GM12891 (cell line): Measurements from ENCODE around the gene HTRA1.

ENCODE experiments used
- PAX5 ChIP-seq: IDR thresholded peaks from 2 replicates; pipeline ENCODE4 v1.6.1; 2011; ENCODE audit warnings: low read length, moderate library complexity, mild to moderate bottlenecking; ENCODE audit not compliant: insufficient read depth, severe bottlenecking
- POLR2A ChIP-seq: IDR thresholded peaks from 2 replicates; pipeline ENCODE4 v1.6.1; 2011; ENCODE audit warnings: low read depth, low read length, control low read depth
- POLR2AphosphoS5 ChIP-seq: IDR thresholded peaks from 2 replicates; pipeline ENCODE4 v1.6.1; 2011; ENCODE audit warnings: low read depth, low read length, control low read depth
- SPI1 ChIP-seq: IDR thresholded peaks from 2 replicates; pipeline ENCODE4 v1.6.1; 2011; ENCODE audit warnings: low read depth, low read length, control low read depth
- TAF1 ChIP-seq: IDR thresholded peaks from 2 replicates; pipeline ENCODE4 v1.6.1; 2011; ENCODE audit warnings: low read depth, low read length, control low read depth

- TF ChIP-seq POLR2A (no peak), POLR2AphosphoS5 (no peak), TAF1 (no peak), SPI1 (no peak), PAX5 (no peak)
Measured at GRCh38 chr10:122454071-122454470, 7.3 kb upstream of the HTRA1 start.
